Measurements from ENCODE around the gene MAP4K2. TPM values are rescaled to one million over a fixed set of nuclear protein-coding genes. Genes with fewer than 3 reads are reported as not detected.

MAP4K2 gene
- total RNA-seq, 1 experiment from 2014 or later = 24.7 TPM

DNA sequence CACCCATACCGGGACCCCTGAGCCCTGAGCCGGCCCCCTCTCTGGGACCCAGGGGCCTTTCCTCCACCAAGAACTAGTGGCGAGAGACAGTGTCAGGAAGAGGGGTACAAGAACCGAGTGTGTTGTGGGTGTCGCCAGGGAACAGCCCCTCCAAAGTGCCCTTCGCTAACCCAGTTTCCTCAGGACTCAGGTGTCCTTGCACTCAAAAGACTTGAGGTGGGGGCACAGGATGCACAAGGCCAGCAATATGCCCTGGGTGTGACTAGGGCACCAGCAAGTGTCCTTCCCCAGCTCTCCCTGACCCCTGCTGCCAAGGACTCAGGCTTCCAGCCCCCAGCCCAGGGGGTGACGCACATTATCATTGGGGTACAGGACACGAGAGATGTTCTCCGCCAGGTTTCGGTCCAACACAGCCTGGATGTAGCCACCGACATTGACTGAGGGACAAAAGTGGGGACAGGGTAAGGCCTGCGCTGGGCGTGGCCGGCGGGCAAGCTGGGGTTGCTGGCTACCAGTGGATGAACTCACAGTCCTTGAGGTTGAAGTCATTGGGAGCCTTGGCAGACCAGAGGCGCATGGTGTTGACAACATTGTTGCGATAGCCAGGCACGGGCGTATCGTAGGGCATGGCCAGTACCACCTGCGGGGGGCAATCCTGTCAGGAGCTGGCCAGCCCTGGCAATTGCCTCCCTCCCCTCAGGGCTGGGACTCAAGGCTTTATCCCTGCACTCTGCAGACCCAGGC, 47.9 kb downstream of the MAP4K2 start:
- no CpG with 5 or more reads among the region's 21 CpGs for WGBS (ENCODE audit: extremely low coverage, insufficient read length, low lambda C conversion rate)
- Histone ChIP-seq H3K56ac (ENCODE audit: insufficient read length, low read depth, low read length) (no peak overlapping the region), H4K5ac (ENCODE audit: insufficient read length, low read depth, low read length) (no peak overlapping the region), H3K27ac (ENCODE audit: insufficient read length, low read depth, low read length) (no peak overlapping the region), H3K23me2 (ENCODE audit: insufficient read length, low read depth, low read length, poor library complexity, severe bottlenecking) (no peaks in the 10 kb centered on the region), H3K4me1 (ENCODE audit: insufficient read depth, low read length) (no peaks in the 10 kb centered on the region; the same call in 1 of the 2 replicates), H2AFZ (ENCODE audit: low read length) (no peak overlapping the region), H4K8ac (replicated peaks; ENCODE audit: insufficient read length, low read depth, low read length) (no peak overlapping the region), H3K23ac (ENCODE audit: insufficient read length, low read depth, low read length) (no peak overlapping the region), H3K4ac (ENCODE audit: low read depth, low read length) (no peak overlapping the region), H3K79me1 (ENCODE audit: insufficient read depth, low read depth, low read length, poor library complexity, severe bottlenecking) (no peaks in the 10 kb centered on the region), H3K14ac (ENCODE audit: insufficient read depth, low read length) (no peak overlapping the region), H2BK5ac (ENCODE audit: insufficient read length, low read length) (no peak overlapping the region), H3K4me2 (ENCODE audit: insufficient read depth, insufficient read length, low read length) (no peak overlapping the region), H2BK120ac (ENCODE audit: low read depth, low read length, poor library complexity, severe bottlenecking) (no peak overlapping the region), H4K91ac (ENCODE audit: insufficient read length, low read depth, low read length) (no peak overlapping the region), H2BK20ac (ENCODE audit: low read depth, low read length, poor library complexity, severe bottlenecking) (no peak overlapping the region), H3K9me3 (ENCODE audit: control insufficient read depth, low read depth, low read length) (no peaks in the 10 kb centered on the region), H2BK12ac (ENCODE audit: insufficient read length, low read depth, low read length) (no peak overlapping the region), H2BK15ac (ENCODE audit: low read depth, low read length) (no peak overlapping the region), H3K18ac (ENCODE audit: insufficient read length, low read depth, low read length) (no peak overlapping the region), H3K79me2 (ENCODE audit: insufficient read depth, low read length) (no peaks in the 10 kb centered on the region), H2AK5ac (ENCODE audit: insufficient read length, low read length) (no peak overlapping the region), H3K9ac (ENCODE audit: extremely low read depth, insufficient read length, low read length) (no peak overlapping the region), H3K27me3 (ENCODE audit: insufficient read depth, low read length) (no peaks in the 10 kb centered on the region), H3T11ph (ENCODE audit: low read length) (no peak overlapping the region), H4K20me1 (ENCODE audit: control insufficient read depth, insufficient read depth, insufficient read length) (no peaks in the 10 kb centered on the region)
- Mint-ChIP-seq H3K4me3 (no peak overlapping the region; a peak in 1 of 5 replicates), H3K27me3 (ENCODE audit: low read depth) (no peaks in the 10 kb centered on the region; the same call in none of the 2 replicates), H3K36me3 (ENCODE audit: insufficient read depth in 1 of 3, low read depth in 3 of 3) (peaks cover 0 to 12% (median 2%) of the 10 kb centered on the region in 3 experiments; a peak in 3 of 7 replicates), H3K27ac (no peak overlapping the region), H3K4me1 (peaks cover 20 to 43% of the 10 kb centered on the region in 2 experiments), H3K9me3 (no peaks in the 10 kb centered on the region)
- TF ChIP-seq, protein P1, sequence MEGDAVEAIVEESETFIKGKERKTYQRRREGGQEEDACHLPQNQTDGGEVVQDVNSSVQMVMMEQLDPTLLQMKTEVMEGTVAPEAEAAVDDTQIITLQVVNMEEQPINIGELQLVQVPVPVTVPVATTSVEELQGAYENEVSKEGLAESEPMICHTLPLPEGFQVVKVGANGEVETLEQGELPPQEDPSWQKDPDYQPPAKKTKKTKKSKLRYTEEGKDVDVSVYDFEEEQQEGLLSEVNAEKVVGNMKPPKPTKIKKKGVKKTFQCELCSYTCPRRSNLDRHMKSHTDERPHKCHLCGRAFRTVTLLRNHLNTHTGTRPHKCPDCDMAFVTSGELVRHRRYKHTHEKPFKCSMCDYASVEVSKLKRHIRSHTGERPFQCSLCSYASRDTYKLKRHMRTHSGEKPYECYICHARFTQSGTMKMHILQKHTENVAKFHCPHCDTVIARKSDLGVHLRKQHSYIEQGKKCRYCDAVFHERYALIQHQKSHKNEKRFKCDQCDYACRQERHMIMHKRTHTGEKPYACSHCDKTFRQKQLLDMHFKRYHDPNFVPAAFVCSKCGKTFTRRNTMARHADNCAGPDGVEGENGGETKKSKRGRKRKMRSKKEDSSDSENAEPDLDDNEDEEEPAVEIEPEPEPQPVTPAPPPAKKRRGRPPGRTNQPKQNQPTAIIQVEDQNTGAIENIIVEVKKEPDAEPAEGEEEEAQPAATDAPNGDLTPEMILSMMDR (conservative IDR thresholded peaks at IDR 0.05) = no peak
- no peak for DNase-seq

Data from H9 (cell line).